HG03139 (cell line): ENCODE data around the gene FAM83D.

Experiments
- ATAC-seq: cut with Tn5 transposase; IDR thresholded peaks from one replicate; pipeline ENCODE4 v1.9.1; 2021; ENCODE audit not compliant: unreplicated experiment

Gene FAM83D

GRCh38 chr20:38894091-38894847, 31.9 kb upstream of the FAM83D start:
- no peak for ATAC-seq

- ATAC-seq = no peak
Measured at GRCh38 chr20:38895098-38895949, 30.9 kb upstream of the FAM83D start.

- ATAC-seq = no peak
Measured at GRCh38 chr20:38896009-38896594, 30.1 kb upstream of the FAM83D start.

GRCh38 chr20:38897267-38897666, 28.9 kb upstream of the FAM83D start:
- no peak for ATAC-seq

GRCh38 chr20:38900606-38901005, 25.6 kb upstream of the FAM83D start:
- ATAC-seq = no peak

GRCh38 chr20:38902601-38903000, 23.6 kb upstream of the FAM83D start:
- no peak for ATAC-seq

GRCh38 chr20:38903335-38903734, 22.9 kb upstream of the FAM83D start:
- no peak for ATAC-seq

- no peak for ATAC-seq
Measured at GRCh38 chr20:38905375-38905774, 20.8 kb upstream of the FAM83D start.

GRCh38 chr20:38907918-38908677, 18.1 kb upstream of the FAM83D start:
- ATAC-seq = no peak

- no peak for ATAC-seq
Measured at GRCh38 chr20:38915355-38915754, 10.9 kb upstream of the FAM83D start.

GRCh38 chr20:38917657-38918056, 8.6 kb upstream of the FAM83D start:
- no peak for ATAC-seq

- ATAC-seq = no peak
Measured at GRCh38 chr20:38918172-38918571, 8.0 kb upstream of the FAM83D start.

GRCh38 chr20:38919683-38920082, 6.5 kb upstream of the FAM83D start:
- no peak for ATAC-seq

GRCh38 chr20:38920411-38920810, 5.8 kb upstream of the FAM83D start:
- no peak for ATAC-seq

GRCh38 chr20:38920851-38921250, 5.4 kb upstream of the FAM83D start:
- no peak for ATAC-seq

- ATAC-seq = no peak
Measured at GRCh38 chr20:38924718-38925117, 1.5 kb upstream of the FAM83D start.

GRCh38 chr20:38926934-38927616, 858 bp downstream of the FAM83D start:
- ATAC-seq = peak; percentile 4

- no peak for ATAC-seq
Measured at GRCh38 chr20:38927902-38928578, 1.8 kb downstream of the FAM83D start.

GRCh38 chr20:38930242-38930569, 4.0 kb downstream of the FAM83D start:
- no peak for ATAC-seq

- ATAC-seq = no peak
Measured at GRCh38 chr20:38931984-38932383, 5.8 kb downstream of the FAM83D start.
